D341Med (cell line): ENCODE measurements around the gene ATG16L1.

ENCODE experiments used
- DNase-seq: peaks from one replicate; pipeline ENCODE4 v3.0.0; 2012; ENCODE audit warnings: low spot score

ATG16L1 gene

GRCh38 chr2:233227346-233227978 lies 24.0 kb upstream of the ATG16L1 start:
- DNase-seq, result no peak

- DNase-seq, result no peak
Measured at GRCh38 chr2:233228376-233228775, 23.1 kb upstream of the ATG16L1 start.

- DNase-seq, result no peak
Measured at GRCh38 chr2:233233618-233234230, 17.7 kb upstream of the ATG16L1 start.

- no peak for DNase-seq
Measured at GRCh38 chr2:233234264-233234663, 17.2 kb upstream of the ATG16L1 start.

GRCh38 chr2:233234996-233235395 lies 16.5 kb upstream of the ATG16L1 start:
- no peak for DNase-seq

- DNase-seq, result no peak
Measured at GRCh38 chr2:233235977-233236376, 15.5 kb upstream of the ATG16L1 start.

GRCh38 chr2:233236820-233237589 lies 14.5 kb upstream of the ATG16L1 start:
- no peak for DNase-seq

- DNase-seq, result no peak
Measured at GRCh38 chr2:233240897-233241296, 10.6 kb upstream of the ATG16L1 start.

GRCh38 chr2:233241803-233242202 lies 9.7 kb upstream of the ATG16L1 start:
- no peak for DNase-seq

- DNase-seq, result no peak
Measured at GRCh38 chr2:233242231-233242927, 9.1 kb upstream of the ATG16L1 start.

GRCh38 chr2:233243348-233243747 lies 8.1 kb upstream of the ATG16L1 start:
- no peak for DNase-seq

- DNase-seq, result no peak
Measured at GRCh38 chr2:233244818-233245217, 6.7 kb upstream of the ATG16L1 start.

- DNase-seq, result no peak
Measured at GRCh38 chr2:233245406-233245805, 6.1 kb upstream of the ATG16L1 start.

- no peak for DNase-seq
Measured at GRCh38 chr2:233247116-233247515, 4.4 kb upstream of the ATG16L1 start.

- DNase-seq, result no peak
Measured at GRCh38 chr2:233247744-233248143, 3.7 kb upstream of the ATG16L1 start.

GRCh38 chr2:233248999-233249398 lies 2.5 kb upstream of the ATG16L1 start:
- DNase-seq, result no peak

- DNase-seq, result no peak
Measured at GRCh38 chr2:233250568-233250967, 905 bp upstream of the ATG16L1 start.

GRCh38 chr2:233250985-233251305 lies 528 bp upstream of the ATG16L1 start:
- no peak for DNase-seq

GRCh38 chr2:233252227-233252626 lies 754 bp downstream of the ATG16L1 start:
- DNase-seq, result no peak

- no peak for DNase-seq
Measured at GRCh38 chr2:233255151-233255550, 3.7 kb downstream of the ATG16L1 start.

- no peak for DNase-seq
Measured at GRCh38 chr2:233256048-233256447, 4.6 kb downstream of the ATG16L1 start.

GRCh38 chr2:233258211-233258610 lies 6.7 kb downstream of the ATG16L1 start:
- DNase-seq, result no peak

- no peak for DNase-seq
Measured at GRCh38 chr2:233259730-233260129, 8.3 kb downstream of the ATG16L1 start.
